Astrocyte (in vitro differentiated cells and primary cell): ENCODE measurements around the gene ADAMTSL2. TPM values are rescaled to one million over a fixed set of nuclear protein-coding genes. Genes with fewer than 3 reads are reported as not detected.

Source experiments
- DNase-seq: peaks from one replicate; pipeline ENCODE4 v3.0.0-alpha.2; 2010; ENCODE audit warnings: low read depth
- FAIRE-seq: peaks from 2 replicates; lab custom pipeline; 2011; peaks lifted over from hg19 to GRCh38; lab: Jason Lieb, UNC
- H2AFZ ChIP-seq: 2 replicates; pipeline ENCODE4 v1.6.0; 2012; ENCODE audit warnings: low read depth, low read length, inconsistent platforms
- H3K27ac ChIP-seq: 2 replicates; pipeline ENCODE4 v1.5.1; 2011; ENCODE audit warnings: low read depth, low read length, inconsistent platforms
- H3K27me3 ChIP-seq: 2 replicates; pipeline ENCODE4 v1.6.0; 2011; ENCODE audit warnings: low read length, inconsistent platforms; ENCODE audit not compliant: insufficient read depth
- H3K36me3 ChIP-seq: 2 replicates; pipeline ENCODE4 v1.5.1; 2011; ENCODE audit warnings: low read length, inconsistent platforms; ENCODE audit not compliant: insufficient read depth
- H3K4me1 ChIP-seq: 2 replicates; pipeline ENCODE4 v1.5.1; 2011; ENCODE audit warnings: low read length, inconsistent platforms; ENCODE audit not compliant: insufficient read depth
- H3K4me2 ChIP-seq: 2 replicates; pipeline ENCODE4 v1.6.0; 2012; ENCODE audit warnings: low read length, inconsistent platforms
- H3K4me3 ChIP-seq: 2 replicates; pipeline ENCODE4 v1.5.1; 2011; ENCODE audit warnings: low read depth, mild to moderate bottlenecking, low read length, inconsistent platforms; ENCODE audit not compliant: insufficient read depth
- H3K79me2 ChIP-seq: 2 replicates; pipeline ENCODE4 v1.6.0; 2012; ENCODE audit warnings: mild to moderate bottlenecking, low read length, inconsistent platforms; ENCODE audit not compliant: insufficient read depth
- H3K9ac ChIP-seq: 2 replicates; pipeline ENCODE4 v1.6.0; 2012; ENCODE audit warnings: mild to moderate bottlenecking, low read length, inconsistent platforms
- H3K9me3 ChIP-seq: 2 replicates; pipeline ENCODE4 v1.5.1; 2012; ENCODE audit warnings: low read depth, mild to moderate bottlenecking, low read length, inconsistent platforms; ENCODE audit not compliant: insufficient read depth
- H4K20me1 ChIP-seq: 2 replicates; pipeline ENCODE4 v1.6.0; 2012; ENCODE audit warnings: low read length, inconsistent platforms; ENCODE audit not compliant: insufficient read depth
- H3K27ac Mint-ChIP-seq: one replicate; pipeline ENCODE4 v1.8.0; 2021; ENCODE audit warnings: mild to moderate bottlenecking, mixed read lengths; ENCODE audit not compliant: unreplicated experiment
- H3K27me3 Mint-ChIP-seq: one replicate; pipeline ENCODE4 v1.8.0; 2021; ENCODE audit warnings: low read depth, mixed read lengths; ENCODE audit not compliant: unreplicated experiment
- H3K36me3 Mint-ChIP-seq: one replicate; pipeline ENCODE4 v1.8.0; 2021; ENCODE audit warnings: low read depth, mixed read lengths; ENCODE audit not compliant: unreplicated experiment
- H3K4me1 Mint-ChIP-seq: one replicate; pipeline ENCODE4 v1.8.0; 2021; ENCODE audit warnings: low read depth, mixed read lengths; ENCODE audit not compliant: unreplicated experiment
- H3K4me3 Mint-ChIP-seq: one replicate; pipeline ENCODE4 v1.8.0; 2021; ENCODE audit warnings: mild to moderate bottlenecking, moderate library complexity, mixed read lengths; ENCODE audit not compliant: unreplicated experiment
- H3K9me3 Mint-ChIP-seq: one replicate; pipeline ENCODE4 v1.8.0; 2021; ENCODE audit warnings: mild to moderate bottlenecking, mixed read lengths; ENCODE audit not compliant: unreplicated experiment
- CTCF ChIP-seq: IDR thresholded peaks from 2 replicates; pipeline ENCODE4 v1.5.1; 2011; ENCODE audit warnings: low read depth, mild to moderate bottlenecking, inconsistent platforms, low read length, moderate library complexity; ENCODE audit not compliant: insufficient read depth
- EZH2 ChIP-seq: IDR thresholded peaks from 2 replicates; pipeline ENCODE4 v1.6.1; 2012; ENCODE audit warnings: mild to moderate bottlenecking, low read length, inconsistent platforms; ENCODE audit not compliant: insufficient read depth
- total RNA-seq: library from RNA; stranded (reverse); gene quantifications from 2 replicates; pipeline ENCODE4 v1.2.1, GENCODE V29; 2021

ADAMTSL2 gene
- total RNA-seq, 1 donor from 2014 or later: 0.52 TPM

DNA sequence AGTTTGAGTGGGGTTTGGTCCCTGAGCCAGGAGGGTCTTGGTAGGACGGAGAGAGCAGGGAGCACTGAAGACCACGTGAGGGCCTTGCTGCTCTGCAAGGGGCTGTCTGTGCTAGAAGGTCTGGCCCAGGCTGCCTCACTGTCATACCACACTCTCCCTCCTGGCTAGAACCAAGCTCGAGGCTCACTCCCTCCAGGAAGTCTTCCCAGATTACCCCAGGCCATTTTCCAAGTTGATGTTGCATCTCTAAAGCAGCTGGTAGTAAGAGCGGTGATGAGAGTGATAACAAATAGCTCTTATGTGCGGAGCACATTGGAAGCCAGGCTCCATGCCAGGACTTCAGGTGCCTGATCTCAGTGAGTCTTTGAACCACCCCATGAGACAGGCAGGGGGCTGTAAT is 16.3 kb upstream of the ADAMTSL2 start:
- Histone ChIP-seq H2AFZ (no peak overlapping the region), H3K79me2 (no peaks in the 10 kb centered on the region), H3K27me3 (peaks cover 11% of the 10 kb centered on the region), H3K27ac (no peak overlapping the region), H3K4me2 (no peak overlapping the region), H3K4me1 (no peaks in the 10 kb centered on the region), H3K9ac (no peak overlapping the region), H4K20me1 (no peaks in the 10 kb centered on the region), H3K9me3 (no peaks in the 10 kb centered on the region), H3K36me3 (no peaks in the 10 kb centered on the region), H3K4me3 (no peak overlapping the region)
- DNase-seq (no peak), FAIRE-seq (no peak)
- Mint-ChIP-seq H3K27me3 (peaks cover 45% of the 10 kb centered on the region), H3K9me3 (no peaks in the 10 kb centered on the region), H3K36me3 (no peaks in the 10 kb centered on the region), H3K27ac (no peak overlapping the region), H3K4me1 (peaks cover 2% of the 10 kb centered on the region), H3K4me3 (no peak overlapping the region)
- TF ChIP-seq CTCF (no peak), EZH2 (no peak)

DNA sequence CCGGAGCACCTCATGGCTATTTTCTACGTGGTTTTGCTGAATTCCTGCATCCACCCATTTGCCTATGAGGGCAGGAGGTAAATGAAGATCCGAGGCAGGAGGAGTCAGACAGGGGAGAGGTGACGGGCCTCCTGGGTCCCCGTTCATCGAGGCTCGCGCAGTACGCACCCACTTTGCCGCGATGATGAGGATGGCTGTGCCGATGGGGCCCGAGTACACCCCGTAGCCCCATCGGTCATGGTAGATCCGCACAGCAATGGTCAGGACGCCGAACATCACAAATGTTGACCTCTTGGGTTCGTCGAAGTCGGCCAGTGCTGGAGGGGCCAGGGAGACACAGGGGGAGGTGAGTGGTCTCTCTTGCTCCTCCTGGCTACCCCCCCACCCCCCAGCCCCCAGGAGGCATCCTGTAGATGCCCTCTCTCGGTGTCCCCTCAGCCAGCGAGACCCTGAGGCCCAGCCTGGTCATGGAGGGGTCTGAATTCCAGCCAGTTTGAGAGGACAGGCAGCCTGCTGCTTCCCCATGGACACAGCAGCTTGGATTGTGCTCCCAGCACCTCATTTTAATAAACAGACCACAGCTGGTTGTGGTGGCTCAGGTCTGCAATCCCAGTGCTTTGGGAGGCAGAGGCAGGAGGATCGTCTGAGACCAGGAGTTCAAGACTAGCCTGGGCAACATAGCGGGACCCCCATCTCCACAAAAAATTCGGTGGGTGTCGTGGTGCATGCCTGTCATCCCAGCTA is 15.6 kb upstream of the ADAMTSL2 start:
- Mint-ChIP-seq H3K4me1 (peaks cover 3% of the 10 kb centered on the region), H3K36me3 (no peaks in the 10 kb centered on the region), H3K9me3 (no peaks in the 10 kb centered on the region), H3K4me3 (no peak overlapping the region), H3K27ac (no peak overlapping the region), H3K27me3 (peaks cover 51% of the 10 kb centered on the region)
- Histone ChIP-seq H3K4me3 (no peak overlapping the region), H3K4me2 (no peak overlapping the region), H3K9me3 (no peaks in the 10 kb centered on the region), H3K9ac (no peak overlapping the region), H3K4me1 (no peaks in the 10 kb centered on the region), H2AFZ (no peak overlapping the region), H3K27me3 (peaks cover 11% of the 10 kb centered on the region), H3K79me2 (no peaks in the 10 kb centered on the region), H3K27ac (no peak overlapping the region), H4K20me1 (no peaks in the 10 kb centered on the region), H3K36me3 (no peaks in the 10 kb centered on the region)
- no peak for DNase-seq
- TF ChIP-seq EZH2 (no peak), CTCF (no peak)
- FAIRE-seq: no peak

DNA sequence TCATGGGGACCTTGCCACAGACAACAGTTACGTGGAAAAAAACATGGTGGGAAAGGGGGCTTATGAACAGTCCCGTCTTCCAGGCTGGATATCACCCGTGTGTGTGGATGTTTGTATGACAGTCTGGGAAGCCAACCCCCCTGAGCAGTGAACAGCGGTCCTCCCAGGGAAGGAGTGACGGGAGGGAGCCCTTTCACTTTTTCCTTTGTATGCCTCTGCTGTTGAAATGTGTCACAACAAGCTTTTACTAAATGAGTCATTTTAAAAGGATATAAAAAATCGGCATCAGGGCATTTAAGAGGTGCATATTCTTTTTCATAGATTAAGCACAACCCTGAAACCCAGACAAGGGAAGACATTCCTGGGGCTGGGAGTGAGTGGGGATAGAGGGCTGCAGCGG is 14.8 kb upstream of the ADAMTSL2 start:
- Mint-ChIP-seq H3K27me3 (peaks cover 52% of the 10 kb centered on the region), H3K36me3 (no peaks in the 10 kb centered on the region), H3K27ac (no peak overlapping the region), H3K4me1 (peaks cover 3% of the 10 kb centered on the region), H3K4me3 (no peak overlapping the region), H3K9me3 (no peaks in the 10 kb centered on the region)
- no peaks in the 10 kb centered on the region for H3K79me2 ChIP-seq
- H3K27me3 ChIP-seq: peaks cover 11% of the 10 kb centered on the region
- FAIRE-seq (no peak), DNase-seq (no peak)
- H3K36me3 ChIP-seq: no peaks in the 10 kb centered on the region
- no peaks in the 10 kb centered on the region for H4K20me1 ChIP-seq
- no peak overlapping the region for H3K9ac ChIP-seq
- no peak overlapping the region for H3K27ac ChIP-seq
- H2AFZ ChIP-seq: no peak overlapping the region
- H3K4me1 ChIP-seq: no peaks in the 10 kb centered on the region
- no peak overlapping the region for H3K4me2 ChIP-seq
- no peaks in the 10 kb centered on the region for H3K9me3 ChIP-seq
- H3K4me3 ChIP-seq: no peak overlapping the region
- no peak for TF ChIP-seq CTCF
- TF ChIP-seq EZH2: no peak
